Hematopoietic multipotent progenitor cell treated with erythropoietin and hydrocortisone succinate and interleukin-3 and kit ligand, for 17 days (in vitro differentiated cells): ENCODE data around the gene TTC33.
A peak's percentile ranks its signal among the peaks of the same experiment; 100 is the strongest.
"Not testable (repeated sequence)": the region's sequence is repeated elsewhere in the genome, so short reads cannot be mapped to it uniquely, and the experiment has no call there.

Experiments
- DNase-seq: peaks from one replicate; pipeline ENCODE4 v3.0.0-alpha.2; 2015; ENCODE audit warnings: low spot score

Gene TTC33

DNA sequence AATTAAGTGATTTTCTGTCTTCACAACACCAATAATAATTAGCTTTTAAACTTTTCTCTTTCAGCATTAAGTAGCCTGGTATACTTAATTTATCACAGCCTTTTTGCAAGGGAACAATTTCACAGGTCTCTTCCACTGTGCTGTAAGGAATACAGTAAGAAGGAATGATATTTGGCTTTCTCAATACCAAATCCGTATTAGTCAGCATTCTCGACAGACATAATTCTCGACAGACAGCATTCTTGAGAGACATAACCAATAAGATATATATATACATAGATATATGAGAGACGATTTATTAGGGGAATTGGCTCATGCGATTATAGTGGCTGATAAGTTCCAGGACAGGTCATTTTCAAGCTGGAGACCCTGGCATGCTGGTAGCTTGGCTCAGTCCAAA is 24.4 kb upstream of the TTC33 start:
- DNase-seq = no peak

DNA sequence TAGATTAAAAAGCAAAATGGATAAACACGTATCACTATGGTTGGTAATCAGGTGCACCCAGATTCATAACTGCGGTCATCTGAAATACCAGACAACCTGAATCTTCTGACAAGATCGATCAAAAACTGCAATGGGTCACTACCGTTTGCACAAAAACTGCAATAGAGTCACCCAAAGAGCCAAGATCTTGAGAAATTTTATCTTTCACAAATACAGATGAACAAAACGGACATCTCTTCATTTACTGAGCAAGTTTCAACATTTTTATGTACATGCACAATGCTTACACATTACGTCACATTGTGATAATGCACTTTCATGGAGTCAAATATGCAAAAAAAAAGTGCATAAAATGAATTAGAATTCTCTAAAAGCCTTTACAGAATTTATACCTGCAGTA is 23.8 kb upstream of the TTC33 start:
- no peak for DNase-seq

DNA sequence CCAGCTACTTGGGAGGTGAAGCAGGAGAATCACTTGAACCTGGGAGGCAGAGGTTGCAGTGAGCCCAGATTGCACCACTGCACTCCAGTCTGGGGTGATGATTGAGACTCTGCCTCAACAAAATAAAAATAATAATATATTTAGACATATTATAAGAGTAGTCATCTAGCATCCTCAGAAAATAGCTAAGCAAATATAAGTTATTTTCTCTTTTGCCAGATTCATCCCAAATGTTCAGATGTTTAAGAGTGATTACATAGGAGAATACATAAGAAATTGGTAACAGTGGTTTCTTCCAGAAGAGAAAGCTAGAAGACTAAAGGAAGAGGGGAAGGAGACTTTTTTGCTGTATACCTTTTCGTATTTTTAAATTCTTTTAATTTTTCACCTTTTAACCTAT is 22.4 kb upstream of the TTC33 start:
- no peak for DNase-seq

DNA sequence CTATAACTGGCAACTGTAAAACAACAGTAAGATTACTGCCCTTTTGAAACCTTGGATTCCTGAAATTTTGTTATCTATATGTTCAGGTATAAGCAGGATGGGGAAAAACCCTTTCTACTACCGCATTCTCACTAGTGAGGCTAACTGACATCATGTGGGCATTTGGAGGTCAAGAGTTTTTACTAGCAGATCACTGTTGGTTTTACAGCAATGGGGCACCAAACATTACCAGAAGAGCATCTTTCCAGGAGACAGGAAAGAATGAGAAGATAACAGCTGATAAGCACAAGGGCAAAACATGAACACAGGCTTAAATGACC is 20.9 kb upstream of the TTC33 start:
- DNase-seq = no peak

DNA sequence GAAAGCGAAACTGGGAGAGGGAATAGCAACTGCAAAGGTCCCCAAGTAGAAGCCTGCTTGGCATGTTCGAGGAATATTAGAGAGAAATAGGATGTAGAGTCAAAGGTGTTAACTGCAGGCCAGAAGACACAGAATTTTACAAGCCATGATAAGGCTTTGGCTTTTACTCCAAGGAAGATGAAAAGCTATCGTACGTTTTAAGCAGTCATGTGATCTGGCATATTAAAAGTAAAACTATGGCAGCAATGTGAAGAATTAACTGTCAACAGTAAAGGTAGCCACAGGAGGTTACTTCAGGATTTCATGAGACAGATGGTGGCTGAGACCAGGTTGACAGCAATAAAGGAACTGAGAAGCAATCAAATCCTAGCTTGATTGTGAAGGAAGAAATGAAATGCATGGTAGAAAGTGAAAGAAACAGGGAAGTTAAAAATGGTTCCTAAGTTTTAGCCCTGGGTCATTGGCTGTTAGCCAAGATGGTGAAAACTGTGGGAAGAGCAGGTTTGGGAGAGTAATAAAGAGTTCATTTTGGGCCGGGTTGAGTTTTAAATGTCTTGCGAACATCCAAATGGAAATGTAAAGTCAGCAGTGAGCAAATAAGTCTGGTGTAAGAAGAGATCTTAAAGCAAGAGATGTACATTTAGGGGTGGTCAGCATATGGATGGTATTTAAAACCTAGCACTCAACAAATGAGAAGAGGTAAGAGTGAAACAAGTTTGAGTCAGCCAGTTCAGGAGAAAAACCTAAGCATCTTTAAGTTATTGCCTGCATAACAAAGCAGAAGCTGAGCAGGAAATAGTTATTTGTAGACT is 20.3 kb upstream of the TTC33 start:
- no peak for DNase-seq

DNA sequence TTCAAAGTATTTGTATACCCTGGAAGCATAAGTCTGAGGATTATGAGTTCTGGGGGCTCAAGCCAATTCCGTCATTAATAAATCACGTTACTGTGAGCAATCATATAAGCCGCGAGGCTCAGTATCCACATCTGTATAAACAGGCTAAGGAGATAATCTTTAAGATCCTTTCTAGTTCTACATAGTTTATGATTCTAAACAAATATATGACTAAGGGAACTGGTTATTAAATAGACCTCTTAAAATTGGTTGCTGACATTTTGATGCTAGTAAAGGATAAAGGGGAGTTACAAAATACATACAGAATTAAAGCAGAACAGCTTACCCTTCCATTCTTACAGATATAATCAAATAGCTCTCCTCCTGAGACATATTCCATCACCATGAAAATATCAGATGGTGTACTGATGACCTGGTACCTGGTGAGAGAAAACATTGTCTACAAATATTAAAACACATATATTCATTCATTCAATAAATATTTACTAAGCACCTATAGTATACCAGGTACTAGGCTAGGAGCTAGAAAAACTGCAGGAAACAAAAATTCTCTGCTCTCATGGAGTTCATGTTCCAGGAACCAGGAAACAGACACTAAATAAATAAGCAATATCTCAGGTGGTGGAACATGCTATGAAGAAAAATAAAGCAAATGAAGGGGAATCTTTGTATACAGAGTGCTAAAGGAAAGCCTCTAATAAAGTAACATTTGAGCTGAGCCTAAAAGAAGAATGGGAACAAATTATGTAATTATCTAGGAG is 19.5 kb upstream of the TTC33 start:
- DNase-seq = no peak

DNA sequence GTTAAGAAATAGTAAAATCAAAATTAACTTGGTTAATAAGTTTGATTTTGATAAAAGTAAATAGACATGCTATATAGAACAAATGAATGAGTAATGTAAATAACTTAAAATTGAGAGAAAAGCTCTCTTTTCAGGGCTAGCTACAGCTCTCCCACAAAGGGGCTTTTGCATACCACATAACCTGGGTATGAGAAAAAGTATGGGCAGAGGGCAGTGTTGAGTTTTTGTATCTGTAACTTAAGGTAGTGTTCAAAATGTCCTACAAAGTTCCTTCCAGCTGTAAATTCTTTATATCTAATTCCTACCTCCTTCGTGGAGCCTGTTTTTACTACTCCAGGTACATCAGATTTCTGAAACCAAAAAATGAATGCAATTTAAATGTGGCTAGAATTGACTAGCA is 18.9 kb upstream of the TTC33 start:
- no peak for DNase-seq

DNA sequence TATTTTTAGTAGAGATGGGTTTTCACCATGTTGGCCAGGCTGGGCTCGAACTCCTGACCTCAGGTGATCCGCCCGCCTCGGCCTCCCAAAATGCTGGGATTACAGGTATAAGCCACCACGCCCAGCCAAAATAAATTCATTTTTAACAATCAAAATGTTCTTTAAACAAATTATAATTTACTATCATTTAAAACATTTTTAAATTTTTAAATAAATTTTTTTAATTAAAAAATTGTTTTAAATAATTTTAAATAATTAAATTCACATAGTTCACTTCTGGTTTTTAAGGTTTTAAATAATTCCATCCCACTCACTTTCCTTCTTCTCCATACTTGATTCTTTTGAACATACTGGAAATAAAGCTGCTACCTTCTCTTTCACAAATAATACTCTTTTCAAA is 15.0 kb upstream of the TTC33 start:
- DNase-seq = no peak

DNA sequence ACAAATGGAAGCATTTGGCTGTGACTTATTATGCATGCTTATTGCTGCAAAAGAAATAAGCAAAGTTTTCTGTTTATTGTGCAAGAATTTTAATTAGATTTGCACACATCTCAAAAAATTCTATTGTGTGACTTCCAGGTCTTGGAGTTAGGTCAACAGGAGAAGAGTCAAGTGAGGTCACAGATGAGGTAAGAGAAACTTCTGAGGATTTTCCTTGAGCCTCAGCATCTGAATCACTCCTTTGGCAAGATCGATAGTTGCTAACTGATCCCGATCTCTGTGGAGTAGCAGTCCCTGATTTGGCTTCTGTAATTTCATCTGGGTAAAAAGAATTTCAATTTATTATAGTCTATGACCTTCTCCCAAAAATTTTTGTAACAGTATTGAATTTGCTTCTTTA is 6.9 kb upstream of the TTC33 start:
- no peak for DNase-seq

DNA sequence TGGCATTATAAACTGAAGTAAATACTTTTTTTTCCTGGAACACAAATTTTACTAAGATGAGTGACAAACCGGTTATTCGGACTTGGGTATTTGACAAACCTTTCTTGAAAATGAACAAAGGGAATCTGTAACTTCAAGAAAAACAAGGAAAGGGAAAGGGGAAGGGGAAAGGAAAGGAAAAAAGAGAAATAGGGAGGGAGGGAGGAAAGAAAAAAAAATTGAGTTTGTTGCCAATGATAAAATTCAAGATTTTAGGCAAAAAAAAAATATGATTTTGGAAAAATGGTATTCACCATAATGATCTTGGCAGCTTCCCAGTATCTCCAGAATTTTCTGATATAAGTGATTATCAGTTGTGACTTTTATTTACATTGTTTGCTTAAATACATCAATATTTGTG is 1.6 kb upstream of the TTC33 start:
- DNase-seq = no peak

DNA sequence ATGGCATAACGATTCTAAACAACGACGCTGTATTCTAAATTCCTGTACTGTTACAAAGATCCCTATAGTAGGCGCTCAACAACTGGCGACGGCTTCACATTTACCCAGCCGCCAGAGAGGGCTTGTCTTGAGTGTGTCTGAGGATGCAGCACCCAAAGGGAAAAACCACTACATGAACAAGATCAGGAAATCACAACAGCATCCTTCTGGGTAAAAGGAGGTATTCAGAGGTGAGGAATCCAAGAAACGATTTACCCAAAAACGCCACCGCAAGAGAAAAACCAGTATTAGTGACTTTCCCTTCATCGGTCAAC is 711 bp downstream of the TTC33 start:
- DNase-seq = peak; percentile 83

DNA sequence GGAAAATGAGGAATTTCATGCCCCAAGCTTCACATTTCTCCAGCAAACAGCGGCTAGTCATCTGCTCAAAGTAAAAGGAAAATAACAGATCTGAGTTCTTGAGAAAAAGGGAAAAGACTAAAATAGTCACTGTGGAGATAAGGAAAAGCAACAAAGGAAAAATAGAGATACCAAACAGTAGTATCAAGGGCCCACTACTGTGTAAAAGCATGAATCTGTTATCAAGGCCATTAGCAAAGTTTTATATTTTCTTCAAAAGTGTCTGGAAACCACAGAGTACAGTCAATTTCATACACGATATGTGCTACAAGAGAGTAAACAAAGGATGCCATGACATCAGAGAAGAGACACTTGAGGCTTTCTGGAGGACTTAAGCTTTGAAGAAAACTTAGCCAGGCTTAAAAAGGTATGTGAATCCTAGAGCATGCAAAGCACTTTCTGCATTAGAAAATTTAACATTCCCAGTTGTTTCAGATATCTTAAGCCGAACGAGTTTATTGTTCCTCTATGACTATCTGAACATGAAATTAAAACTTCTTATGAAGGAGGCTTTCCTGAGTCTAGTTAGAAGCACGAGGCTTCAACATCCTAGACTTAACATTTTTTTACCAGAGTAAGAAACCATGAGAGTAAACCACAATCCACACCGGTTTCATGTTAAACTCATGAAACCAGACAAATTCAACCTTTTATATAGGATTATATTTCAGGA is 1.2 kb downstream of the TTC33 start:
- DNase-seq = no peak

DNA sequence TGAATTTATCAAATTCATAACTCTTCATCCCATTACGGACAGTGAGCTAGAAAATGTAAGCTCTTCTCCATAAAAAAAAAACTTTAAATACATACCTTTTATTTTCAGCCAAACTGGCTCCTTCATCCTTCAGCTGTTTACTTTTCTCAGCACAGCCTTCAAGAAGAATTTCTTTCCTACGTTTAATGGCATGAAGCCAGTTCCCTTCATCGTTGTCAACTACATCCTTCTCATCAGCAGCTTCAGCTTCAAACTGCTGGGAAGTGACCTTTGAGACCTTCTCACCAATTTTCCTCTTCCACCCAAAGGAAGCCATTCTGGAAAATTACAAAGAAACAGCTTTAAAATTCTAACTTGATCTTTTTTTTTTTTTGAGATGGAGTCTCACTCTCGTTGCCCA is 9.1 kb downstream of the TTC33 start:
- DNase-seq = no peak

DNA sequence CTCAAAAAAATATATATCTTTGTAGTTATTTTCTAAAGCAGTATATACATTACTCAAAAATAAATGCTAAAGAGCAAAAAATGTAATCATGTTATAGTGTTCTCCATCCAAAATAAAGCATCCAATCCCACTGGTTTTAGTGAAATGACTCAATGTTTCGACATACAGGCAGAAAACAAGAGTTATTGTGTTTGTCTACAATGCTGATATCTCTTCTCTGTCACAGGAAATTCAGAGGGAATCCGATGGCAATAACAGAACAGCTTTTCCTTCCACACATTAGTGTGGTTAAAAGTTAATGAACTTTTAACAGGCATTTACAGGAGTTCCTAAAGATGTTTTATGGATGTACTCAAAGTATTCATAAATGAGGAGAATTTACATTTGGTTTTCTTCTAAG is 12.0 kb downstream of the TTC33 start:
- no peak for DNase-seq

DNA sequence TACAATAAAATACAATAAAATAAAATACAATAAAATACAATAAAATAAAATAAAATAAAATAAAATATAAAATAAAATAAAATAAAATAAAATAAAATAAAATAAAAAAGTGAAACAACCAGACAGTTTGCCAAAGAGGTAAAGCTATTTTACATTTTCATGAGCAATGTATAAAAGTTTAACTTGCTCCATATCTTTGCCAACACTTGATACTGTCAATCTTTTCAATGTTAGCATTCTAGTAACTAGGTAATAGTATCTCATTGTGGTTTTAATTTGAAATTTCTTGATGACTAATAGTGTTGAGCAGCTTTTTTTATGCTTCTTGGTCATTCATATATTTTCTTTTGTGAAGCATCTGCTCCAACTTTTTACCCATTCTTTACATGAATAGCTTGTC is 17.3 kb downstream of the TTC33 start:
- DNase-seq = no peak

DNA sequence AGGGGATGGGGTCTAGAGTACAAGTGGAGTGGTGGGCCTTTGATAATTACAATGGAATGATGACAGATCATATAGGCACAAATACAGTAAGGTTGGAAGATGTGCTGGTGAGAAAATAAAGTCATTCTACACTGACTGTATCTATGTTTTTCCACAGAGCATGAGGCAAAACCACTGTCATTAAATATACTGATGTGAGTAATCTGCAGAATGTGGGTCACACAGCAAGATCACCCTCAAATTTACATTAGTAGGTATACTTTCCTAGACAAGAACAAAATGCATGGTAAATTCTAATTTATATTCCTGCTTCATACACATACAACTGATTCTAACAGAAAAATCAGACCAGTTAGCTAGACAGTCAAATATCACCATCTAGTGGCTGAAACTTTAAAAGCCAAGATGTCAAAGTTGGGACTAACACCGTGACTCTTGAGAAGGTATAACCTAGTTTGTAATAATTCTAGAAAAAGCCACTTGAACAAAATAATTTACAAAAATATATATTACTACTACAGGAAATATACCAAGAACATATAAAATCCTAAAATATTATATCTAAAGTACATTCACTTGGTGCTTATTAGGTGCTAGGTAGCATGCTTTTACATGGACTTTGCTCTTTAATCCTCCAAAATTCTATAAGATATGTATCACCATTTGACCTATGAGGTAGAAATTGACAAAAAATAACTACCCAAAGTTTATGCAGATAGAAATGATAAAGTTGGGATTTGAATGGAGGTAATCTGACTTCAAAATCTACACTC is 19.5 kb downstream of the TTC33 start:
- peak; percentile 58 for DNase-seq

DNA sequence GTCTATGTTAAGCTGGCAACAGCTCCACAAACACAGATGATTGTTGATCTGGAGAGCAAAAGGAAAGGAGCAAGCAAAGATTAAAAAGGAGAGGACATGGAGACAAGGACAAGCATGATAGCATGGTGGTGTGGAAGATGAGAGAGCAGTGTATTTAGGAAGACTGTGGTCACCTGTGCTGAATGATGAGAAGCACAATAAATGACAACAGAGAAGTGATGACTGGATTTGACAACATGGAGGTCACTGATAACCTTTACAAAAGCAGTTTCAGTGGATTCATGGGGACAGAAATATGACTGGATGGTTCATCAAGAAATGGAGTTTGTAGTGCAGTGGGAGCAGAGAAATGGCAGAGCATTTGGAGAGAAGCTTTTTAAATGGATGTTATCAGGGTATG is 20.2 kb downstream of the TTC33 start:
- no peak for DNase-seq

DNA sequence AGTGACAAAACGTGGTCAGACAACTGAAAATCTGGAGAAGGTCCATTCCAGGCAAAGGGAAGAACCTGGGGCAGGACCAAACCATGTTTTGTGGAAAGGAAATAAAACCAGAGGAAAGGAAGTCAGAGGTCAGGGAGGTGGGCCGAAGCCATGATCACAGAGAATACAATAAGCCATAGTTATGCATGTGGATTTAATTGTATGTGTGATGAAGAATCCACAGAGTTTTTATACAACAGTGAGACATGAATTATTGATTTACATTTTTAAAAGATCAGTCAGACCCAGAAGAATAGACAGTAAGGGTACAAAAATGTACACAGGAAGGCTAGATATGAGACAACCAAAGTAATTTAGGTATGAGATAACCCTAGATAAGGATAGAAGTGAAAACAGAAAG is 20.8 kb downstream of the TTC33 start:
- no peak for DNase-seq

DNA sequence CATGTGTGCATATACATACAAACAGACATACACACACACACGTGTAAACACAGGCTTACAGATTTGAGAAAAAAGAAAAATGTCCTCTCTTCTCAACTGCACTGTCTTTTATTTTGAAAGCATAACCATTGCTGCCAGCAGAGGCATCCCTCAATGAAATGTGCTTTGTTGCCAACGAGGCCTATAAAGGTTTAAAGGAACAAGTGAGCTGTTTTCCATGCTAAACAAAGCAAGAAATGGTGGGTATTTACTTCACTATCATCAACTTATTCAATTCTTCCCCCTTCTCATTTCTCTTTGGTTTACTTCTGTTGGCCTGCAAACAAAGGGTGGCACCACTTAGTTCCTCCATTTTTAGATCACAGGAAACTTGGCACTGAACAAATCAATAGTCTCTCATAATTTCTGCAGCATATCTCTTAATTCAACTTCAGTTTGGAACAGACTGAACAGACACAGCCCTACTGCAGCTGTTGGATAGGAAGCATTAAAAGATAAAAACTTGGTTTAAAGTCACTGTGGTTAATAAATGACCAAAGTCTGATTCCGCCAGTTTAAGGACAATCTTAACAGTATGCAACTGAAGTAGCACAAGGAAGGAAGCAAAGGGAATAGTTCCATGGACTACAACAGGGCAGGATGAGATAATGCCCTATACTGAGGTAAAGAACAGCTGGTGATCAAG is 21.7 kb downstream of the TTC33 start:
- no peak for DNase-seq

DNA sequence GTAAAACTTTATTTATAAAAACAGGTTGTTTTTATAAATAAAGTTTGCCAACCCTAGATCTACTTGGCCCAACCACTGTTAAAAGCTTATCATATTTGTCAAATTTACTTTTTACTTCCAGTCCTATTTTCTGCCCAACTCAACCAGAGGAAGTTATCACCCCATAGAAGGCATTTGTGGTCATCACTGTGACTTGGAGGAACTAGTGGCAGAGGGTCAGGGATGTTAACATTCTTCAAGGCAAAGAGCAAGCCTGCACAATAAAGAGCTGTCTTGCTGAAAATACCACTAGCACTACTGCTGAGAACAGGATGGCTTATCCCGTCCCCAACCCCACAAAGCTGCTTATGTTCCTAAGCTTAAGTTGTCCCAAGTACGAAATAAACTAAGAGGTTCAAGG is 22.3 kb downstream of the TTC33 start:
- no peak for DNase-seq

DNA sequence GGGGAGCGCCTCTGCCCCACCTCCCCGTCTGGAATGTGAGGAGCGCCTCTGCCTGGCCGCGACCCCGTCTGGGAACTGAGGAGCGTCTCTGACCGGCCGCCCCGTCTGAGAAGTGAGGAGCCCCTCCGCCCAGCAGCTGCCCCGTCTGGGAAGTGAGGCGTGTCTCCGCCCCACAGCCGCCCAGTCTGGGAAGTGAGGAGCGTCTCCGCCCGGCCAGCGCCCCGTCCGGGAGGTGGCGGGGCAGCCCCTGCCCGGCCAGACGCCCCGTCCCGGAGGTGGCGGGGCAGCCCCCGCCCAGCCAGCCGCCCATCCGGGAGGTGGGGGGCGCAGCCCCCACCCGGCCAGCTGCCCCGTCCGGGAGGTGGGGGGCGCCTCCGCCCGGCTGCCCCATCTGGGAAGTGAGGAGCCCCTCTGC is 33.3 kb downstream of the TTC33 start:
- not testable (repeated sequence) for DNase-seq

DNA sequence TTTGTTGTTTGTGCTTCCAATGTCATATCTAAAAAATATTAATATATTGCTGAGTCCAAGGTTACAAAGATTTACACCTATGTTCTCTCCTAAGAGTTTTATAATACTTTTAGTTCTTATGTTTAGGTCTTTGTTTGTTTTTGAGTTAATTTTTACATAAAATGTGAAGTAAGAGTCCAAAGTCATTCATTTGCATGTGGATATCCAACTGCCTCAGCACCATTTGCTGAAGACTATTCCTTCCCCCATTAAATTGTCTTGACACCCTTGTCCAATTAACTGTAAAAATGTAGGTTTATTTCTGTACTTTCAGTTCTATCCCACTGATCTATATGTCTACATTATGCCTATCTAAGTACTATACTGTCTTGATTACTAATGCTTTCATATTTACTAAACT is 35.7 kb downstream of the TTC33 start:
- no peak for DNase-seq
